HL-60 (cell line): ENCODE measurements around the gene IL12RB2.
A peak's percentile ranks its signal among the peaks of the same experiment; 100 is the strongest.

Experiments
- DNase-seq, 2 experiments: peaks; one replicate each; pipeline ENCODE4 v3.0.0-alpha.2; 2010 to 2020; ENCODE audit warnings: low read depth in 1 of 2, low spot score in 1 of 2
- H3K27ac ChIP-seq: fragments of 250-450 bp; sonication (Bioruptor Pico); replicated peaks from 2 replicates; pipeline ENCODE4 v1.5.1; 2020; ENCODE audit warnings: mild to moderate bottlenecking, moderate library complexity
- H3K27me3 ChIP-seq: fragments of 250-450 bp; sonication (Bioruptor Pico); 2 replicates; pipeline ENCODE4 v1.5.1; 2021; ENCODE audit warnings: mild to moderate bottlenecking, moderate library complexity; ENCODE audit not compliant: insufficient read depth, poor library complexity, severe bottlenecking
- H3K4me3 ChIP-seq: replicated peaks from 2 replicates; pipeline ENCODE4 v1.5.1; 2011; ENCODE audit warnings: mild to moderate bottlenecking, control low read depth, low read length; ENCODE audit not compliant: insufficient read depth
- CTCF ChIP-seq: IDR thresholded peaks from one replicate; pipeline ENCODE4 v1.5.1; 2011; ENCODE audit warnings: low read length, control low read depth, inconsistent platforms; ENCODE audit not compliant: insufficient read depth
- GABPA ChIP-seq: IDR thresholded peaks from 2 replicates; pipeline ENCODE4 v1.6.1; 2012; ENCODE audit warnings: low read depth
- POLR2AphosphoS5 ChIP-seq: IDR thresholded peaks from 2 replicates; pipeline ENCODE4 v1.6.1; 2012; ENCODE audit warnings: low read depth
- REST ChIP-seq: IDR thresholded peaks from 2 replicates; pipeline ENCODE4 v1.6.1; 2012; ENCODE audit warnings: low read depth; ENCODE audit not compliant: insufficient replicate concordance
- SPI1 ChIP-seq: IDR thresholded peaks from 2 replicates; pipeline ENCODE4 v1.6.1; 2012; ENCODE audit warnings: low read depth, mild to moderate bottlenecking, borderline replicate concordance

Gene IL12RB2

GRCh38 chr1:67436511-67437055, 128.9 kb downstream of the IL12RB2 start:
- DNase-seq: no peak
- Histone ChIP-seq H3K4me3 (no peak overlapping the region), H3K27me3 (no peaks in the 10 kb centered on the region), H3K27ac (peak overlapping the region; percentile 13; the same call in 1 of the 2 replicates)
- no peak for TF ChIP-seq GABPA
- TF ChIP-seq CTCF: no peak
- no peak for TF ChIP-seq REST
- TF ChIP-seq POLR2AphosphoS5: no peak
- TF ChIP-seq SPI1: no peak

- Histone ChIP-seq H3K27me3 (no peaks in the 10 kb centered on the region), H3K27ac (no peak overlapping the region), H3K4me3 (no peak overlapping the region)
- no peak for DNase-seq
- no peak for TF ChIP-seq POLR2AphosphoS5
- no peak for TF ChIP-seq GABPA
- no peak for TF ChIP-seq SPI1
- TF ChIP-seq REST: no peak
- no peak for TF ChIP-seq CTCF
Observed at GRCh38 chr1:67437961-67438360, 130.3 kb downstream of the IL12RB2 start.

GRCh38 chr1:67439277-67440029, 131.8 kb downstream of the IL12RB2 start:
- no peak for TF ChIP-seq REST
- TF ChIP-seq SPI1: no peak
- DNase-seq: no peak
- Histone ChIP-seq H3K4me3 (no peak overlapping the region), H3K27ac (no peak overlapping the region), H3K27me3 (no peaks in the 10 kb centered on the region)
